GM12874 (cell line): ENCODE data around the gene CATSPER2.
"Not testable (repeated sequence)": the region's sequence is repeated elsewhere in the genome, so short reads cannot be mapped to it uniquely, and the experiment has no call there.

ENCODE experiments used
- CTCF ChIP-seq: IDR thresholded peaks from 2 replicates; pipeline ENCODE4 v1.5.1; 2011; ENCODE audit warnings: low read depth, mild to moderate bottlenecking, control low read depth, low read length, moderate library complexity; ENCODE audit not compliant: insufficient read depth

CATSPER2 gene

DNA sequence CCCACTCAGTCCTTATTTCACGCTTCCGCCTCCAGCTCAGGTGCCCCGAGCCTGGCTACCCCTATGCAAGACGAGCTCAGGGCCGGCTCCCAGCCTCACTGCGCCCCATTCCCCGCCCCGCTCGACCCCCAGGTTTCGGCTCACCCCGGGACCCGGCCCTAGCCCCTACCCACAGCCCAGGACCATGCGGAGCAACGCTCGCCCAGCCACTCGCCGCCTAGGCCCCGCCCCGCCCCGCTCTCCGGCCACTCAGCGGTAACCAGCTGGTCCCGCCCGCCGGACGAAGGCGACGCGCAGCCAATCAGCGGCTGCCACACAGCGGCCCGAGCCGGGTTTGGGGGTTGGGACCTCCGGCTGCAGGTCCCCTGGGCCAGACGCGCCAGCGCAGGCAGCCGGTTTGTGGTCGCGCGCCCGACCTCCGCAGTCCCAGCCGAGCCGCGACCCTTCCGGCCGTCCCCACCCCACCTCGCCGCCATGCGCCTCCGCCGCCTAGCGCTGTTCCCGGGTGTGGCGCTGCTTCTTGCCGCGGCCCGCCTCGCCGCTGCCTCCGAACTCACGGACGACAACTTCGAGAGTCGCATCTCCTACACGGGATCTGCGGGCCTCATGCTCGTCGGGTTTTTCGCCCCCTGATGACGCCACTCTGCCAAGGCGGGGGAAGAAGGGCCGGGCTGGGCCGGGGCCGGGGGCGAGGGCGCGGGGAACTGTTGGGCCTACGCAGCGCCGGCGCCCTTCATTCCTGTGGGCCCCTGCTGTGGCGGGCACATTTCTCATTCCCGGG, at the start of gene CATSPER2:
Gene CATSPER2, minus strand, starts transcription at position 196 of the 781 bp plus-strand sequence. CDS start 783 bp downstream, outside the sequence.
- no peak for TF ChIP-seq CTCF

DNA sequence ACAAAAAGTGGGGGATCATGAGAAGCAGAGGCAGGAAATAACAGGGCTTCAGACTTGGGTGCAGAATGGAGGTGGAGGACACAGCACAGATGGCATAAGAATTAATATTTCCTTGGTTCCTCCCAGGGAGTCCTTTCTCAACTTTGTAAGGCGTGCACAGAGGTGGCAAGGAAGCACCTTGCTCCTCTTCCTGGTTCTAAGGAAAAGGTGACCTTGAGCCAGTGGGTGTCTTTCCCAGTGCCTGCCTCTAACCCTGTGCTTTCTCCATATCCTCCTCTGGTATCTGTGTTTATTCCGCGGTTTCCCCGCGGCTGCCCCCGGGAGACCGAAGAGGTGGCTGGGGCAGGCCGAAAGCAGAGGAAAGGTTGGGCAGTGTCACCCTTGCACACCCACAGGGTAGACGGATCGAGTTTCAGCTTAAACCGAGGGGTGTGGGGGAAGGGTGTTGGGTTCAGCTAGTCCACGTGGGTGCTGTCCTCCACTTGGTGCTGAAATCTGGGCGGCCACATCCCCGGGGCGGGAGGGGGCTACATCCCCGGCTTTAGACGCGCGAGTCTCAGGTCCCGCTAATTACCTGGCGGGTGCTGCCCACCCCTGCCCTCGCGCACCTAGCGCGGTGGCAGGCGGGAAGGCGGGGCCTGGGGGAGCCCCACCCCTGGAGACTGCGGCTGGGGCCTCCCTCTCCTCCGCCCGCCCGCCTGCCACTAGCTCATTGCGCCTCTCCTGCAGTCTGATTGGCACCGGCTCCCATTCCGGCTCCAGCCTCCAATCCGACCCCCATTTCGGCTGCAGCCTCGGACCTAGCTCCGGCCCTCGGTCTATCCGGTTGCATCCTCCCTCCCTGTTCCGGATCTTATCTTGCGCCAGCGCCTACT, 44.7 kb upstream of the CATSPER2 start, which contains the start of gene CKMT1A:
Gene CKMT1A, plus strand, starts transcription at position 712 of the 875 bp plus-strand sequence. CDS start 192 bp downstream, outside the sequence.
- not testable (repeated sequence) for TF ChIP-seq CTCF

GRCh38 chr15:43625106-43625505, 23.5 kb downstream of the CATSPER2 start:
- TF ChIP-seq CTCF = no peak

- not testable (repeated sequence) for TF ChIP-seq CTCF
Measured at GRCh38 chr15:43618700-43619099, 29.9 kb downstream of the CATSPER2 start, which contains the start of gene STRC. STRC (minus strand) TSS chr15:43618800; CDS start chr15:43618722, 78 bp downstream.

DNA sequence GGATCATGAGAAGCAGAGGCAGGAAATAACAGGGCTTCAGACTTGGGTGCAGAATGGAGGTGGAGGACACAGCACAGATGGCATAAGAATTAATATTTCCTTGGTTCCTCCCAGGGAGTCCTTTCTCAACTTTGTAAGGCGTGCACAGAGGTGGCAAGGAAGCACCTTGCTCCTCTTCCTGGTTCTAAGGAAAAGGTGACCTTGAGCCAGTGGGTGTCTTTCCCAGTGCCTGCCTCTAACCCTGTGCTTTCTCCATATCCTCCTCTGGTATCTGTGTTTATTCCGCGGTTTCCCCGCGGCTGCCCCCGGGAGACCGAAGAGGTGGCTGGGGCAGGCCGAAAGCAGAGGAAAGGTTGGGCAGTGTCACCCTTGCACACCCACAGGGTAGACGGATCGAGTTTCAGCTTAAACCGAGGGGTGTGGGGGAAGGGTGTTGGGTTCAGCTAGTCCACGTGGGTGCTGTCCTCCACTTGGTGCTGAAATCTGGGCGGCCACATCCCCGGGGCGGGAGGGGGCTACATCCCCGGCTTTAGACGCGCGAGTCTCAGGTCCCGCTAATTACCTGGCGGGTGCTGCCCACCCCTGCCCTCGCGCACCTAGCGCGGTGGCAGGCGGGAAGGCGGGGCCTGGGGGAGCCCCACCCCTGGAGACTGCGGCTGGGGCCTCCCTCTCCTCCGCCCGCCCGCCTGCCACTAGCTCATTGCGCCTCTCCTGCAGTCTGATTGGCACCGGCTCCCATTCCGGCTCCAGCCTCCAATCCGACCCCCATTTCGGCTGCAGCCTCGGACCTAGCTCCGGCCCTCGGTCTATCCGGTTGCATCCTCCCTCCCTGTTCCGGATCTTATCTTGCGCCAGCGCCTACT, 55.1 kb downstream of the CATSPER2 start, which contains the start of gene CKMT1B:
Gene CKMT1B, plus strand, starts transcription at position 700 of the 863 bp plus-strand sequence. CDS start 192 bp downstream, outside the sequence.
- not testable (repeated sequence) for TF ChIP-seq CTCF

- TF ChIP-seq CTCF = not testable (repeated sequence)
Measured at GRCh38 chr15:43589778-43590466, 58.7 kb downstream of the CATSPER2 start, which contains the start of gene PPIP5K1. PPIP5K1 (minus strand) TSS chr15:43590208; CDS start chr15:43584504, 5,704 bp downstream.
